PC-9 (cell line): Measurements from ENCODE around the gene LRMDA. TPM values are rescaled to one million over a fixed set of nuclear protein-coding genes. Genes with fewer than 3 reads are reported as not detected.

Experiments
- BruUV-seq: library from RNA; stranded (reverse); fragments of 400-500 nt; replicated peaks from 2 replicates; lab custom pipeline; 2021; lab: Mats Ljungman, UMichigan
- CTCF ChIA-PET: fragments of 300-600 bp; sonication (Branson Sonifier 250); formaldehyde crosslinking; loops from one replicate; lab custom pipeline; 2022; ENCODE audit warnings: antibody characterized with exemption; lab: Charles Lee
- POLR2A ChIA-PET: fragments of 300-600 bp; sonication (Branson Sonifier 250); formaldehyde crosslinking; loops from one replicate; lab custom pipeline; 2022; ENCODE audit warnings: antibody characterized with exemption; ENCODE audit not compliant: unreplicated experiment; lab: Charles Lee
- DNase-seq, 2 experiments: peaks; one replicate each; pipeline versions ENCODE4 v3.0.0 to v3.0.0-alpha.2; 2015 to 2022; ENCODE audit warnings: mixed read lengths in 1 of 2
- H2AFZ ChIP-seq: fragments of 200-600 bp; sonication (generic); 2 replicates; pipeline ENCODE4 v1.8.1; 2017; ENCODE audit warnings: antibody characterized with exemption
- H3F3A ChIP-seq: fragments of 200-600 bp; sonication (generic); 2 replicates; pipeline ENCODE4 v1.8.1; 2017; ENCODE audit warnings: antibody characterized with exemption, mild to moderate bottlenecking, low read depth; ENCODE audit not compliant: insufficient read depth
- H3K27ac ChIP-seq: fragments of 200-600 bp; sonication (generic); 2 replicates; pipeline ENCODE4 v1.6.1; 2016; ENCODE audit warnings: mixed run types
- H3K27me3 ChIP-seq: fragments of 200-600 bp; sonication (generic); 2 replicates; pipeline ENCODE4 v1.6.1; 2016; ENCODE audit warnings: low read depth, mixed run types; ENCODE audit not compliant: insufficient read depth
- H3K36me3 ChIP-seq: fragments of 200-600 bp; sonication (generic); 2 replicates; pipeline ENCODE4 v1.6.1; 2016; ENCODE audit warnings: low read depth, mixed run types
- H3K4me1 ChIP-seq: fragments of 200-600 bp; sonication (generic); replicated peaks from 2 replicates; pipeline ENCODE4 v1.6.1; 2016; ENCODE audit warnings: mixed run types; ENCODE audit not compliant: insufficient read depth
- H3K4me2 ChIP-seq: fragments of 200-600 bp; sonication (generic); 2 replicates; pipeline ENCODE4 v1.6.1; 2017; ENCODE audit warnings: mixed run types
- H3K4me3 ChIP-seq: fragments of 200-600 bp; sonication (generic); 2 replicates; pipeline ENCODE4 v1.6.1; 2016; ENCODE audit warnings: mixed run types
- H3K79me2 ChIP-seq: fragments of 200-600 bp; sonication (generic); 2 replicates; pipeline ENCODE4 v1.6.1; 2017; ENCODE audit warnings: low read depth, mixed run types
- H3K9me2 ChIP-seq: fragments of 200-600 bp; sonication (generic); 2 replicates; pipeline ENCODE4 v1.8.1; 2017; ENCODE audit warnings: mild to moderate bottlenecking; ENCODE audit not compliant: insufficient read depth
- H3K9me3 ChIP-seq: fragments of 200-600 bp; sonication (generic); 2 replicates; pipeline ENCODE4 v1.8.1; 2016; ENCODE audit warnings: low read depth; ENCODE audit not compliant: insufficient read depth
- H4K20me1 ChIP-seq: fragments of 200-600 bp; sonication (generic); 2 replicates; pipeline ENCODE4 v1.8.1; 2017; ENCODE audit not compliant: insufficient read depth
- CTCF ChIP-seq: fragments of 200-600 bp; sonication (generic); conservative IDR thresholded peaks from 2 replicates; pipeline ENCODE4 v1.6.1; 2017; ENCODE audit warnings: mixed run types, antibody characterized with exemption, mild to moderate bottlenecking, moderate library complexity
- EZH2 ChIP-seq: fragments of 200-600 bp; sonication (generic); IDR thresholded peaks from 2 replicates; pipeline ENCODE4 v1.8.0; 2017; ENCODE audit warnings: antibody characterized with exemption, low read depth
- intact Hi-C: fragments of 100-400 bp; cut with micrococcal nuclease; formaldehyde crosslinking; loops from one replicate; pipeline ENCODE4 v1.10.0; 2022; ENCODE audit not compliant: unreplicated experiment
- total RNA-seq: library from RNA; stranded (reverse); gene quantifications from 2 replicates; pipeline ENCODE4 v1.2.3, GENCODE V29; 2021

The LRMDA gene
- total RNA-seq, 1 experiment from 2014 or later = not detected

- no peaks in the 10 kb centered on the region for H3K36me3 ChIP-seq
- H3K9me2 ChIP-seq = no peaks in the 10 kb centered on the region; the same call in 1 of the 2 replicates
- no peaks in the 10 kb centered on the region for H3K79me2 ChIP-seq
- H4K20me1 ChIP-seq = no peaks in the 10 kb centered on the region
- DNase-seq = no peak
- H3K27me3 ChIP-seq = no peaks in the 10 kb centered on the region
- no peaks in the 10 kb centered on the region for H3F3A ChIP-seq
- no peak overlapping the region for H2AFZ ChIP-seq
- H3K4me3 ChIP-seq = no peak overlapping the region
- H3K9me3 ChIP-seq = no peaks in the 10 kb centered on the region; the same call in 1 of the 2 replicates
- no TSS peak for BruUV-seq
- intact Hi-C loops = no loop called here
- no peaks in the 10 kb centered on the region for H3K4me1 ChIP-seq
- ChIA-PET POLR2A (no interaction called here), CTCF (no interaction called here)
- no peak for TF ChIP-seq CTCF
- TF ChIP-seq EZH2 = no peak
- no peak overlapping the region for H3K4me2 ChIP-seq
- no peak overlapping the region for H3K27ac ChIP-seq
Measured at GRCh38 chr10:76487582-76487981, 1056.2 kb downstream of the LRMDA start.

- Histone ChIP-seq H3K4me2 (no peak overlapping the region), H2AFZ (no peak overlapping the region), H3K79me2 (no peaks in the 10 kb centered on the region), H3K27ac (no peak overlapping the region), H4K20me1 (no peaks in the 10 kb centered on the region), H3K27me3 (no peaks in the 10 kb centered on the region), H3F3A (no peaks in the 10 kb centered on the region), H3K4me1 (no peaks in the 10 kb centered on the region), H3K9me2 (no peaks in the 10 kb centered on the region), H3K4me3 (no peak overlapping the region), H3K36me3 (no peaks in the 10 kb centered on the region), H3K9me3 (no peaks in the 10 kb centered on the region)
- no TSS peak for BruUV-seq
- TF ChIP-seq CTCF = no peak
- TF ChIP-seq EZH2 = no peak
- CTCF ChIA-PET = no interaction called here
- POLR2A ChIA-PET = no interaction called here
- intact Hi-C loops = no loop called here
- DNase-seq = no peak
Measured at GRCh38 chr10:76488602-76489001, 1057.2 kb downstream of the LRMDA start.

- Histone ChIP-seq H3K9me3 (no peaks in the 10 kb centered on the region), H4K20me1 (no peaks in the 10 kb centered on the region), H3K36me3 (no peaks in the 10 kb centered on the region), H2AFZ (no peak overlapping the region), H3K9me2 (no peaks in the 10 kb centered on the region), H3K4me2 (no peak overlapping the region), H3K4me3 (no peak overlapping the region), H3K79me2 (no peaks in the 10 kb centered on the region), H3K4me1 (no peaks in the 10 kb centered on the region), H3K27me3 (no peaks in the 10 kb centered on the region), H3K27ac (no peak overlapping the region), H3F3A (no peaks in the 10 kb centered on the region)
- no TSS peak for BruUV-seq
- ChIA-PET CTCF (no interaction called here), POLR2A (no interaction called here)
- no peak for DNase-seq
- intact Hi-C loops = no loop called here
- TF ChIP-seq CTCF = no peak
- no peak for TF ChIP-seq EZH2
Measured at GRCh38 chr10:76491216-76491615, 1059.8 kb downstream of the LRMDA start.
